Prostate gland (tissue), 1 donor: ENCODE data around the gene ADIG.

ENCODE experiments used
- POLR2A ChIP-seq: fragments of 450-650 bp; IDR thresholded peaks from one replicate; pipeline ENCODE4 v1.6.1; 2016; ENCODE audit warnings: antibody characterized with exemption, mild to moderate bottlenecking
- POLR2AphosphoS5 ChIP-seq: sonication (generic); formaldehyde crosslinking; IDR thresholded peaks from one replicate; pipeline ENCODE4 v1.6.1; 2017; ENCODE audit warnings: antibody characterized with exemption

DNA sequence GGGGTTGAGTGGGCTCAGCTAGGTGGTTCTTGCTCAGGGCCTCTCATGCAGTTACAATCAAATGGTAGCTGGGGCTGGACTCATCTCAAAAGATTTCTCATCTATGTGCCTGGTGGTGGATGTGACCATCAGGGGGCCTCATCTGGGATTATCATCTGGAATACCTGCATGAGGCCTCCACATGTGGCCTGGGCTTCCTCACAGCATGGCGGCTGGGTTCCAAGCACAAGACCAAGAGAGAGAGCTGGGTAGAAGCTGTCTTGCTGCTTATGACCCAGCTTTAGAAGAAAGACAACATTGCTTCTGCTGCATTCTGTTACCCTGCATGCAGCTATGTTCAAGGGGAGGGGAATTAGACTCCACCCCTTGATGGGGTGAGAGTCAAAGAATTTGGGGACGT, 43.1 kb downstream of the ADIG start:
- no peak for TF ChIP-seq POLR2AphosphoS5
- no peak for TF ChIP-seq POLR2A
